NCI-H510A treated with DMSO at 0.1 percent for 48 hours (cell line): ENCODE results near the gene EDC3.

Source experiments
- DNase-seq: peaks from one replicate; lab custom pipeline; 2025; lab: John Stamatoyannopoulos, UW

The EDC3 gene

DNA sequence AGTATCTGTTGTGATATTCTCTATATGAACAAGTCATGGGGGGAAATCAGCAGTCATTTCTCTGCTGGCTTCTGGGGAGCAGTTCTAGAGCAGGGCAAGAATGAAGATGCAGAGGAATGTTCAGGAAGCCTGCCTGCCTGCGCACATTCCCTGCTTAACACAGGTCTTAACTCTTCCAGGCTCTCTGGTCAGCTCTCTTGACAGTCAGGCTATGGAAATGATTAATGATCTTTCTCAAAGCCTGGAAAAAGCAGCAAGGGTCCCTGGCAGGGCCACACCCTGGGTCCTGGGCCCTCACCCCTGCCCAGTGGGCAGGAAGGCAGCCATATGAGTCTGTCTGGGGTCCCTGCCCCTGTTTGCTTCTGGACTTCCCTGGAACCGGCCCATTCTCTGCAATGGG, 111.6 kb downstream of the EDC3 start:
- no peak for DNase-seq
